Sigmoid colon (tissue), 4 donors: ENCODE data around the gene PBX3.

Source experiments
- EP300 ChIP-seq, 4 donors: sonication (generic); formaldehyde crosslinking; IDR thresholded peaks; one replicate each; pipeline ENCODE4 v1.6.1; 2017; ENCODE audit warnings: antibody characterized with exemption in 4 of 4
- POLR2A ChIP-seq, 2 donors: fragments of 450-650 bp; IDR thresholded peaks; one replicate each; pipeline ENCODE4 v1.6.1; 2016; ENCODE audit warnings: antibody characterized with exemption in 2 of 2, mild to moderate bottlenecking in 2 of 2, moderate library complexity in 2 of 2
- POLR2AphosphoS5 ChIP-seq, 4 donors: sonication (generic); formaldehyde crosslinking; IDR thresholded peaks; one replicate each; pipeline ENCODE4 v1.6.1; 2017; ENCODE audit warnings: antibody characterized with exemption in 4 of 4
- TF ChIP-seq, protein P1 (sequence below), 4 experiments: fragments of 450-650 bp in 3 of 4; fragments of 200-600 bp in 1 of 4; IDR thresholded peaks; one replicate each; pipeline ENCODE4 v1.5.1; 2016 to 2019; ENCODE audit warnings: antibody characterized with exemption in 4 of 4, mild to moderate bottlenecking in 3 of 4, moderate library complexity in 2 of 4

DNA sequence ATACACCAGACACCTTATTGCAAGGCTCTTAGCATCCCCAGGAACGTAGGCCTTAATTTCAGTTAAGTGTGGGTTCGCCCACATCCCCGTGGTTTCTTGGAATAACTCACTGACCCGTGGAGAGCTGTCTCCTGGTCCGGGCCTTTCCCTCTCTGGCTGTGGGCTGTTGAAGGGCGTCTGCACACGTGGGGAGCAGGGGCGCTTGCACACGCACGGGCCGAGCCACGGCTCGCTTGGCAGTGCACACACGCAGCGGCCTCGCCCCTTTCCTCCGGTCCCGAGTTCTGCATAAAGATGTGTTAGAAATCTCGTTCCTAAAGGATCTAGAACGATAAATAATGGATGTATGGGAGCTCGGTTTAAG is 141.9 kb downstream of the PBX3 start:
- TF ChIP-seq, protein P1, sequence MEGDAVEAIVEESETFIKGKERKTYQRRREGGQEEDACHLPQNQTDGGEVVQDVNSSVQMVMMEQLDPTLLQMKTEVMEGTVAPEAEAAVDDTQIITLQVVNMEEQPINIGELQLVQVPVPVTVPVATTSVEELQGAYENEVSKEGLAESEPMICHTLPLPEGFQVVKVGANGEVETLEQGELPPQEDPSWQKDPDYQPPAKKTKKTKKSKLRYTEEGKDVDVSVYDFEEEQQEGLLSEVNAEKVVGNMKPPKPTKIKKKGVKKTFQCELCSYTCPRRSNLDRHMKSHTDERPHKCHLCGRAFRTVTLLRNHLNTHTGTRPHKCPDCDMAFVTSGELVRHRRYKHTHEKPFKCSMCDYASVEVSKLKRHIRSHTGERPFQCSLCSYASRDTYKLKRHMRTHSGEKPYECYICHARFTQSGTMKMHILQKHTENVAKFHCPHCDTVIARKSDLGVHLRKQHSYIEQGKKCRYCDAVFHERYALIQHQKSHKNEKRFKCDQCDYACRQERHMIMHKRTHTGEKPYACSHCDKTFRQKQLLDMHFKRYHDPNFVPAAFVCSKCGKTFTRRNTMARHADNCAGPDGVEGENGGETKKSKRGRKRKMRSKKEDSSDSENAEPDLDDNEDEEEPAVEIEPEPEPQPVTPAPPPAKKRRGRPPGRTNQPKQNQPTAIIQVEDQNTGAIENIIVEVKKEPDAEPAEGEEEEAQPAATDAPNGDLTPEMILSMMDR (IDR thresholded peaks at IDR 0.05) = no peak
- TF ChIP-seq POLR2A (IDR thresholded peaks at IDR 0.05) = no peak
- peak in 1 of 4 donors; percentile 47 for TF ChIP-seq POLR2AphosphoS5 (IDR thresholded peaks at IDR 0.05)
- no peak for TF ChIP-seq EP300 (IDR thresholded peaks at IDR 0.05)
